ENCODE measurements around the gene ULK1. TPM values are rescaled to one million over a fixed set of nuclear protein-coding genes. Genes with fewer than 3 reads are reported as not detected.

Gene ULK1
- total and polyA plus RNA-seq, 2 of the 13 experiments (the other 11 are each of a cell fraction or from before 2014, with no cell fraction given) = 2.8 to 10.1 TPM

- no peak for TF ChIP-seq NONO (IDR thresholded peaks at IDR 0.05)
- TF ChIP-seq NONO (CRISPR knock-in tag; conservative IDR thresholded peaks at IDR 0.05) = peak; percentile 88
- TF ChIP-seq ERF (CRISPR knock-in tag; IDR thresholded peaks at IDR 0.05) = no peak; the same call in 1 of the 2 replicates
- no peak for TF ChIP-seq TCF7L2 (IDR thresholded peaks at IDR 0.05; ENCODE audit: low read depth, low read length)
- TF ChIP-seq, protein P1, sequence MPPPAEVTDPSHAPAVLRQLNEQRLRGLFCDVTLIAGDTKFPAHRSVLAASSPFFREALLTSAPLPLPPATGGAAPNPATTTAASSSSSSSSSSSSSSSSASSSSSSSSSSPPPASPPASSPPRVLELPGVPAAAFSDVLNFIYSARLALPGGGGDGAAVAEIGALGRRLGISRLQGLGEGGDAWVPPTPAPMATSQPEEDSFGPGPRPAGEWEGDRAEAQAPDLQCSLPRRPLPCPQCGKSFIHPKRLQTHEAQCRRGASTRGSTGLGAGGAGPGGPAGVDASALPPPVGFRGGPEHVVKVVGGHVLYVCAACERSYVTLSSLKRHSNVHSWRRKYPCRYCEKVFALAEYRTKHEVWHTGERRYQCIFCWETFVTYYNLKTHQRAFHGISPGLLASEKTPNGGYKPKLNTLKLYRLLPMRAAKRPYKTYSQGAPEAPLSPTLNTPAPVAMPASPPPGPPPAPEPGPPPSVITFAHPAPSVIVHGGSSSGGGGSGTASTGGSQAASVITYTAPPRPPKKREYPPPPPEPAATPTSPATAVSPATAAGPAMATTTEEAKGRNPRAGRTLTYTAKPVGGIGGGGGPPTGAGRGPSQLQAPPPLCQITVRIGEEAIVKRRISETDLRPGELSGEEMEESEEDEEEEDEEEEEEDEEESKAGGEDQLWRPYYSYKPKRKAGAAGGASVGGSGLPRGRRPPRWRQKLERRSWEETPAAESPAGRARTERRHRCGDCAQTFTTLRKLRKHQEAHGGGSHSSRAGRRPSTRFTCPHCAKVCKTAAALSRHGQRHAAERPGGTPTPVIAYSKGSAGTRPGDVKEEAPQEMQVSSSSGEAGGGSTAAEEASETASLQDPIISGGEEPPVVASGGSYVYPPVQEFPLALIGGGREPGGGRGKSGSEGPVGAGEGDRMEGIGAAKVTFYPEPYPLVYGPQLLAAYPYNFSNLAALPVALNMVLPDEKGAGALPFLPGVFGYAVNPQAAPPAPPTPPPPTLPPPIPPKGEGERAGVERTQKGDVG (CRISPR knock-in tag; IDR thresholded peaks at IDR 0.05; ENCODE audit: borderline replicate concordance) = no peak
- TF ChIP-seq, protein P2, sequence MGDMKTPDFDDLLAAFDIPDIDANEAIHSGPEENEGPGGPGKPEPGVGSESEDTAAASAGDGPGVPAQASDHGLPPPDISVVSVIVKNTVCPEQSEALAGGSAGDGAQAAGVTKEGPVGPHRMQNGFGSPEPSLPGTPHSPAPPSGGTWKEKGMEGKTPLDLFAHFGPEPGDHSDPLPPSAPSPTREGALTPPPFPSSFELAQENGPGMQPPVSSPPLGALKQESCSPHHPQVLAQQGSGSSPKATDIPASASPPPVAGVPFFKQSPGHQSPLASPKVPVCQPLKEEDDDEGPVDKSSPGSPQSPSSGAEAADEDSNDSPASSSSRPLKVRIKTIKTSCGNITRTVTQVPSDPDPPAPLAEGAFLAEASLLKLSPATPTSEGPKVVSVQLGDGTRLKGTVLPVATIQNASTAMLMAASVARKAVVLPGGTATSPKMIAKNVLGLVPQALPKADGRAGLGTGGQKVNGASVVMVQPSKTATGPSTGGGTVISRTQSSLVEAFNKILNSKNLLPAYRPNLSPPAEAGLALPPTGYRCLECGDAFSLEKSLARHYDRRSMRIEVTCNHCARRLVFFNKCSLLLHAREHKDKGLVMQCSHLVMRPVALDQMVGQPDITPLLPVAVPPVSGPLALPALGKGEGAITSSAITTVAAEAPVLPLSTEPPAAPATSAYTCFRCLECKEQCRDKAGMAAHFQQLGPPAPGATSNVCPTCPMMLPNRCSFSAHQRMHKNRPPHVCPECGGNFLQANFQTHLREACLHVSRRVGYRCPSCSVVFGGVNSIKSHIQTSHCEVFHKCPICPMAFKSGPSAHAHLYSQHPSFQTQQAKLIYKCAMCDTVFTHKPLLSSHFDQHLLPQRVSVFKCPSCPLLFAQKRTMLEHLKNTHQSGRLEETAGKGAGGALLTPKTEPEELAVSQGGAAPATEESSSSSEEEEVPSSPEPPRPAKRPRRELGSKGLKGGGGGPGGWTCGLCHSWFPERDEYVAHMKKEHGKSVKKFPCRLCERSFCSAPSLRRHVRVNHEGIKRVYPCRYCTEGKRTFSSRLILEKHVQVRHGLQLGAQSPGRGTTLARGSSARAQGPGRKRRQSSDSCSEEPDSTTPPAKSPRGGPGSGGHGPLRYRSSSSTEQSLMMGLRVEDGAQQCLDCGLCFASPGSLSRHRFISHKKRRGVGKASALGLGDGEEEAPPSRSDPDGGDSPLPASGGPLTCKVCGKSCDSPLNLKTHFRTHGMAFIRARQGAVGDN (CRISPR knock-in tag; IDR thresholded peaks at IDR 0.05) = peak; percentile 79
- TF ChIP-seq THYN1 (CRISPR knock-in tag; IDR thresholded peaks at IDR 0.05; ENCODE audit: borderline replicate concordance, low read depth) = no peak
- peak; percentile 51; the same call in 1 of the 2 replicates for TF ChIP-seq HCFC1 (IDR thresholded peaks at IDR 0.05; ENCODE audit: low read depth, low read length)
- peak; percentile 29 for TF ChIP-seq HNRNPK (IDR thresholded peaks at IDR 0.05; ENCODE audit: low read depth, low read length, poor library complexity, severe bottlenecking)
- no peak for TF ChIP-seq NPAS2 (CRISPR knock-in tag; IDR thresholded peaks at IDR 0.05; ENCODE audit: borderline replicate concordance)
- TF ChIP-seq ZNF251 (CRISPR knock-in tag; IDR thresholded peaks at IDR 0.05) = no peak
- peak; percentile 80 for TF ChIP-seq PHF8 (CRISPR knock-in tag; IDR thresholded peaks at IDR 0.05)
- TF ChIP-seq ZMYM3 (CRISPR knock-in tag; IDR thresholded peaks at IDR 0.05) = peak; percentile 19; the same call in 1 of the 2 replicates
- TF ChIP-seq, protein P3, sequence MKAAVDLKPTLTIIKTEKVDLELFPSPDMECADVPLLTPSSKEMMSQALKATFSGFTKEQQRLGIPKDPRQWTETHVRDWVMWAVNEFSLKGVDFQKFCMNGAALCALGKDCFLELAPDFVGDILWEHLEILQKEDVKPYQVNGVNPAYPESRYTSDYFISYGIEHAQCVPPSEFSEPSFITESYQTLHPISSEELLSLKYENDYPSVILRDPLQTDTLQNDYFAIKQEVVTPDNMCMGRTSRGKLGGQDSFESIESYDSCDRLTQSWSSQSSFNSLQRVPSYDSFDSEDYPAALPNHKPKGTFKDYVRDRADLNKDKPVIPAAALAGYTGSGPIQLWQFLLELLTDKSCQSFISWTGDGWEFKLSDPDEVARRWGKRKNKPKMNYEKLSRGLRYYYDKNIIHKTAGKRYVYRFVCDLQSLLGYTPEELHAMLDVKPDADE (CRISPR knock-in tag; IDR thresholded peaks at IDR 0.05) = no peak
- TF ChIP-seq MEF2D (CRISPR knock-in tag; IDR thresholded peaks at IDR 0.05) = no peak
- TF ChIP-seq GLI4 (CRISPR knock-in tag; IDR thresholded peaks at IDR 0.05; ENCODE audit: borderline replicate concordance) = no peak
- TF ChIP-seq ATM (IDR thresholded peaks at IDR 0.05; ENCODE audit: borderline replicate concordance) = no peak
- TF ChIP-seq ZNF329 (CRISPR knock-in tag; IDR thresholded peaks at IDR 0.05; ENCODE audit: low read depth) = no peak
- TF ChIP-seq SUZ12 (IDR thresholded peaks at IDR 0.05; ENCODE audit: low read depth, low read length) = no peak
- no peak for TF ChIP-seq ZGPAT (CRISPR knock-in tag; IDR thresholded peaks at IDR 0.05)
Observed at GRCh38 chr12:131949431-131950181, 55.2 kb downstream of the ULK1 start, which contains the start of gene EP400 (continued).

Data from HepG2 (cell line).